22Rv1 (cell line): ENCODE data around the gene SLC12A5.
"Not testable (repeated sequence)": the region's sequence is repeated elsewhere in the genome, so short reads cannot be mapped to it uniquely, and the experiment has no call there.

ENCODE experiments used
- H3K27ac ChIP-seq: fragments of 450-650 bp; 2 replicates; pipeline ENCODE4 v1.5.1; 2017
- ZFX ChIP-seq: fragments of 450-650 bp; IDR thresholded peaks from 2 replicates; pipeline ENCODE4 v1.6.1; 2017; ENCODE audit warnings: antibody characterized with exemption, borderline replicate concordance
- TF ChIP-seq, protein P1 (sequence below): fragments of 450-650 bp; IDR thresholded peaks from 2 replicates; pipeline ENCODE4 v1.5.1; 2017; ENCODE audit warnings: mild to moderate bottlenecking

Gene SLC12A5

DNA sequence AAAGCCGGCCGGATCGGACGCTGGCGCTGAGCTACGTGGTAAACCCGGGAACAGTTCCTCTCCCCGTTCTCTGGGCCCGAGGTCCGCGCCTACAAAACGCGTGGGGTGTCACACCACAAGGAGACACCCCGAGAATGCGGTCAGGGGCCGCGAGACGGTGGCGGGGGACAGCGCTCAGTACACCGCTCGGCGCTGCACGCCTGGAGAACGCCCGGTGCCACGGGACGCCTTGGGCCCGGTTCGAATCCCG, 60.1 kb downstream of the SLC12A5 start:
- TF ChIP-seq ZFX, result no peak
- TF ChIP-seq, protein P1, sequence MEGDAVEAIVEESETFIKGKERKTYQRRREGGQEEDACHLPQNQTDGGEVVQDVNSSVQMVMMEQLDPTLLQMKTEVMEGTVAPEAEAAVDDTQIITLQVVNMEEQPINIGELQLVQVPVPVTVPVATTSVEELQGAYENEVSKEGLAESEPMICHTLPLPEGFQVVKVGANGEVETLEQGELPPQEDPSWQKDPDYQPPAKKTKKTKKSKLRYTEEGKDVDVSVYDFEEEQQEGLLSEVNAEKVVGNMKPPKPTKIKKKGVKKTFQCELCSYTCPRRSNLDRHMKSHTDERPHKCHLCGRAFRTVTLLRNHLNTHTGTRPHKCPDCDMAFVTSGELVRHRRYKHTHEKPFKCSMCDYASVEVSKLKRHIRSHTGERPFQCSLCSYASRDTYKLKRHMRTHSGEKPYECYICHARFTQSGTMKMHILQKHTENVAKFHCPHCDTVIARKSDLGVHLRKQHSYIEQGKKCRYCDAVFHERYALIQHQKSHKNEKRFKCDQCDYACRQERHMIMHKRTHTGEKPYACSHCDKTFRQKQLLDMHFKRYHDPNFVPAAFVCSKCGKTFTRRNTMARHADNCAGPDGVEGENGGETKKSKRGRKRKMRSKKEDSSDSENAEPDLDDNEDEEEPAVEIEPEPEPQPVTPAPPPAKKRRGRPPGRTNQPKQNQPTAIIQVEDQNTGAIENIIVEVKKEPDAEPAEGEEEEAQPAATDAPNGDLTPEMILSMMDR, result no peak
- peak overlapping the region; percentile 90 for H3K27ac ChIP-seq

DNA sequence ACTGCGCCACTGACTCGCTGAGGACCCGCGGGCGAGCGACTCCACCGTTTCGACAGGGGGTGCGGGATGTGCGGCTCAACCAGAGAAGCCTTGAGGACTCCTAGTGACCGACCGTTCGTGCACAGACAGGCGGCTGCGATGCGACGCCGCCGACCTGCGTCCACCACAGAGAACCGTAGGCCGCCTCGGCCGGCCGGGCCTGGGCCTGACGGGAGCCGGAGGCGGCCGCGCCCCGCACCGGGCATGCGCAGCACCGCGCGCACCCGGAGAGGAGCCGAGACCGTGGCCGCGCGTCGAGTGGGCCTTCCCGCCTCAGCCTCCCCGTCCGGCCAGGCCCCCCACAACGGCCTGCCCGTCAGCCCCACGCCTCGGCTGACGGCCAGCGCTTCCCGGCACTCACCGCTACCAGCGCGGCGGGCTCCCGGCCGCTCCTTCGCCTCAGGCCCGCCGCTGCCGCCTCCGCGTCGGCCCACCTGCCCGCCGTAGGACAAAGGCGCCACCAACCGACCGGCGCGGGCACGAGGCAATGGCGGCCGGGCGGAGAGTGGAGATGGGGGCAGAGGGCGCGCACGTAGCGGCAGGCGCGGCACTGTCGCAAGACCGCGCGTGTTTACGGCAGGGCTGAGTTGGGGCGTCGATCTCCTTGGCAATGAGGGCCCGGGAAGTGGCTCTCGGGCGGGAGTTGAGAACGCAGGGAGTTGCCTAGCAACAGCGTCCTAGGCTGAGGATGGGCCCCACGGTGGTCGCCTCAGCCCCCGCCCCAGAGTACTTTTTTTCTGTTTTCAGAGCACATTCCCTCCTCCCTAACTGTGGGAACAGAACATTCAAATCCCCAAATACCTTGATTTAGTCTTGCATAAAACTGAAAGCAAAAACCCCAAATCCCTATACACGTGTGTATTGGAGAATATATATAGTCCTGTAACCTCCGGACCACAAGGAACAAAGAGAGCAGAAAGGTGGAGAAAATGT, 60.7 kb downstream of the SLC12A5 start, which contains the start of gene NCOA5:
TSS of gene NCOA5 (minus strand) at position 546 of the 972 bp plus-strand sequence. CDS start 10,538 bp downstream, outside the sequence.
- no peak for TF ChIP-seq ZFX
- TF ChIP-seq, protein P1, result peak; percentile 68
- peak within 1 kb of the TSS; percentile 90 for H3K27ac ChIP-seq

DNA sequence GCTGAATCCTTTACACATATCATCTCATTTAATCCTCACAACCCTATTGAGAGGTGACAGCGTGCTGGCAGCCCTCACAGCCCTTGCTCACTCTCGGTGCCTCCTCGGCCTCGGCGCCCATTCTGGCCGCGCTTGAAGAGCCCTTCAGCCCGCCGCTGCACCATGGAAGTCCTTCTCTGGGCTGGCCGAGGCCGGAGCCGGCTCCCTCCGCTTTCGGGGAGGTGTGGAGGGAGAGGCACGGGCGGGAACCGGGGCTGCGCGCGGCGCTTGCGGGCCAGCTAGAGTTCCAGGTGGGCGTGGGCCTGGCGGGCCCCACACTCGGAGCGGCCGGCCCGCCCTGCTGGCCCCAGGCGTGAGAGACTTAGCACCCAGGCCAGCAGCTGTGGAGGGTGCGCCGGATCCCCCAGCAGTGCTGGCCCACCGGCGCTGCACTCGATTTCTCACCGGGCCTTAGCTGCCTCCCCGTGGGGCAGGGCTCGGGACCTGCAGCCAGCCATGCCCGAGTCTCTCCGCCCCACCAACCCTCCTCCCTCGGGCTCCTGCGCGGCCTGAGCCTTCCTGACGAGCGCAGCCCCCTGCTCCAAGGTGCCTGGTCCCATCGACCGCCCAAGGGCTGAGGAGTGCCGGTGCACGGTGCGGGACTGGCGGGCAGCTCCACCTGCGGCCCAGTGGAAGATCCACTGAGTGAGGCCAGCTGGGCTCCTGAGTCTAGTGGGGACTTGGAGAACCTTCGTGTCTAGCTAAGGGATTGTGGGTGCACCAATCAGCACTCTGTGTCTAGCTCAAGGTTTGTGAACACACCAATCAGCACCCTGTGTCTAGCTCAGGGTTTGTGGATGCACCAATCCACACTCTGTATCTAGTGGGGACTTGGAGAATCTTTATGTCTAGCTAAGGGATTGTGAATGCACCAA, 62.9 kb downstream of the SLC12A5 start:
- H3K27ac ChIP-seq, result not testable (repeated sequence)

DNA sequence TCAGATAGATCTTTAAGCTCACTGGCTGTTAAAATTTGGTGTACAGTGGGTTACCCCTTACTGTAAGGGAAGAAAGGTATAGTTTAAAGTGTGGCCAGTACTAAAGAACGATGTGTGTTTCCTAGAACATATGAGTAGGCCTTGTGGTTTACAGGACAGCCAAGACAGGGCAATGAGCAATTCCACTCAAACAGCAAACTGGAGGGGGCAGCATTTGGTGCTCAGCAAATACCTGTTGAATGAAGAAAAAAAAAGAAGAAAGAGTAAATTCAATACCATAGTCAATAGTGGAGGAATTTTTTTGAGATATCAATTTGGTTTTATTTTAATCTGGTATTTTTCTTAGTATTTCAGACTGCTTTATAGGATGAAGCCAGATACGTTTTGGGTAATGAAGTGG, 64.5 kb downstream of the SLC12A5 start:
- H3K27ac ChIP-seq, result no peak overlapping the region
- TF ChIP-seq, protein P1, result no peak
- TF ChIP-seq ZFX, result no peak

DNA sequence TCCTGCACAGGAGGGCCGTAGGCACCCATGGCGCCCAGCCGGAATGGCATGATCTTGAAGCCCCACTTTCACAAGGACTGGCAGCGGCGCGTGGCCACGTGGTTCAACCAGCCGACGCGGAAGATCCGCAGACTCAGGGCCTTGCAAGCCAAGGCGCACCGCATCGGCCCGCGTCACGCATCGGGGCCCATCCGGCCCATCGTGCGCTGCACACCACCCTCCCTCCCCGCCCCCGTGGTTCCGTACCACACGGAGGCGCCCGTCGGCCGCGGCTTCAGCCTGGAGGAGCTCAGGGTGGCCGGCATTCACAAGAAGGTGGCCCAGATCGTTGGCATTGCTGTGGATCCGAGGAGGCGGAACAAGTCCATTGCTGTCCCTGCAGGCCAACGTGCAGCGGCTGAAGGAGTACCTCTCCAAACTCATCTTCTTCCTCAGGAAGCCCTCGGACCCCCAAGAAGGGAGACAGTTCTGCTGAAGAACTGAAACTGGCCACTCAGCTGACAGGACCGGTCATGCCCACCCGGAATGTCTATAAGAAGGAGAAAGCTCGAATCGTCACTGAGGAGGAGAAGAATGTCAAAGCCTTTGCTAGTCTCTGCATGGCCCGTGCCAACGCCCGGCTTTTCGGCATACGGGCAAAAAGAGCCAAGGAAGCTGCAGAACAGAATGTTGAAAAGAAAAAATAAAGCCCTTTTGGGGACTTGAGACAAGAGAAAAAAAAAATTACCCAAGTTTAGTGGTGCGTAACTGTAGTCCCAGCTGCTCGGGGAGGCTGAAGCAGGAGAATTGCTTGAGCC, 70.7 kb downstream of the SLC12A5 start:
- no peak overlapping the region for H3K27ac ChIP-seq
- TF ChIP-seq ZFX, result no peak
- TF ChIP-seq, protein P1, result peak; percentile 53

DNA sequence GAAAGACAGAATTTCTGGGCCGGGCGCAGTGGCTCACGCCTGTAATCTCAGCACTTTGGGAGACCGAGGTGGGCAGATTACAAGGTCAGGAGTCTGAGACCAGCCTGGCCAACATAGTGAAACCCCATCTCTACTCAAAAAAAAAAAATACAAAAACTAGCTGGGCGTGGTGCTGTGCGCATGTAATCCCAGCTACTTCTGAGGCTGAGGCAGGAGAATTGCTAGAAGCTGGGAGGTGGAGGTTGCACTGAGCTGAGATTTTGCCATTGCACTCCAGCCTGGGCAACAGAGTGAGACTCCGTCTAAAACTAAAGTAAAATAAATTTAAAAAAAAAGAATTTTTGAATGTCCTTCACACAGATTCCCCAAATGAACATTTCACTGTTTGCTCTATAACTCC, 71.4 kb downstream of the SLC12A5 start:
- not testable (repeated sequence) for H3K27ac ChIP-seq

DNA sequence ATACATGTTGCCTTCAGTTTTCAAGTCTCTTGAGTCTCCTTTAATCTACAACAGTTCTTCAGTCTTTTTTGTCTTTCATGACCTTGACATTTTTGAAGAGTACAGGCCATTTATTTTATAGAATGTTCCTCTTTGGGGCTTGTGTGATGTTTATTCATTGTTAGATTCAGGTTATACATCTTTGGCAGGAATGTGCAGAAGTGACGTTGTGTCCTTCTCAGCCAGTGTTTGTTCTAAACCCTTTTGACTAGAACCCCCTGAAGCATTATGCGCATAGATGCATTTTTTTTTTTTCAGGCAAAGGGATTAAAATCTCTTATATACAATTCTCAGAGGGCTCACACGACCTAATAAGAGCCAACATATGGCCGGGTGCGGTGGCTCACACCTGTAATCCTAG, 72.0 kb downstream of the SLC12A5 start:
- no peak overlapping the region for H3K27ac ChIP-seq
- TF ChIP-seq, protein P1, result no peak
- TF ChIP-seq ZFX, result no peak
